ENCODE measurements around the gene STARD7.

The STARD7 gene

DNA sequence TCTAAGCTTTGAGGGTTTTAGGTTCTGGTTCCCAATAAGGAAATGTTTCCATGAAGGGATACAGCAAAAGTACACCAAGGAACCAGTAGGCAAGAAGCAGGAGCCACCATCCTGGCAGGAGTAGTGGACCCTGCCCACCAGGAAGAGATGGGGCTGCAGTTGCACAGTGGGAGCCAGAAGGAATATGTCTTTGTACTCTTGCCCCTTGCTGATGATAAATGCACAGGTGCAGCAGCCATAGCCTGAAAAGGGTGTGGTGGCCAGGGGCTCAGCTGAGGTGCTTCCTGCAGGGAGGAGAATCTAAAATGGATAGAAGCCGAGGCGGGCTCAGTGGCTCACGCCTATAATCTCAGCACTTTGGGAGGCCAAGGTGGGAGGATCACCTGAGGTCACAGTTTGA is 29.6 kb upstream of the STARD7 start:
- Histone ChIP-seq H3K27ac (ENCODE audit: low read depth, low read length) (no peak overlapping the region), H3K36me3 (ENCODE audit: control insufficient read depth, low read length) (no peaks in the 10 kb centered on the region), H4K20me1 (ENCODE audit: control insufficient read depth, insufficient read depth, low read depth, low read length) (no peaks in the 10 kb centered on the region), H3K79me2 (ENCODE audit: control insufficient read depth, low read length) (peaks cover 12% of the 10 kb centered on the region), H3K9me3 (ENCODE audit: control insufficient read depth, insufficient read depth, low read length) (no peaks in the 10 kb centered on the region), H3K27me3 (ENCODE audit: control insufficient read depth, low read length) (no peaks in the 10 kb centered on the region), H3F3A (ENCODE audit: control insufficient read depth, insufficient read depth) (peaks cover 21% of the 10 kb centered on the region), H3K4me1 (ENCODE audit: control insufficient read depth, low read length) (peaks cover 68% of the 10 kb centered on the region), H3K4me3 (ENCODE audit: low read length) (no peak overlapping the region), H3K9me2 (replicated peaks; ENCODE audit: control insufficient read depth, low read length) (no peaks in the 10 kb centered on the region), H3K4me2 (ENCODE audit: low read length) (no peak overlapping the region)
- TF ChIP-seq EZH2phosphoT487 (IDR thresholded peaks at IDR 0.05; ENCODE audit: borderline replicate concordance, low read length): no peak
- TF ChIP-seq, protein P1, sequence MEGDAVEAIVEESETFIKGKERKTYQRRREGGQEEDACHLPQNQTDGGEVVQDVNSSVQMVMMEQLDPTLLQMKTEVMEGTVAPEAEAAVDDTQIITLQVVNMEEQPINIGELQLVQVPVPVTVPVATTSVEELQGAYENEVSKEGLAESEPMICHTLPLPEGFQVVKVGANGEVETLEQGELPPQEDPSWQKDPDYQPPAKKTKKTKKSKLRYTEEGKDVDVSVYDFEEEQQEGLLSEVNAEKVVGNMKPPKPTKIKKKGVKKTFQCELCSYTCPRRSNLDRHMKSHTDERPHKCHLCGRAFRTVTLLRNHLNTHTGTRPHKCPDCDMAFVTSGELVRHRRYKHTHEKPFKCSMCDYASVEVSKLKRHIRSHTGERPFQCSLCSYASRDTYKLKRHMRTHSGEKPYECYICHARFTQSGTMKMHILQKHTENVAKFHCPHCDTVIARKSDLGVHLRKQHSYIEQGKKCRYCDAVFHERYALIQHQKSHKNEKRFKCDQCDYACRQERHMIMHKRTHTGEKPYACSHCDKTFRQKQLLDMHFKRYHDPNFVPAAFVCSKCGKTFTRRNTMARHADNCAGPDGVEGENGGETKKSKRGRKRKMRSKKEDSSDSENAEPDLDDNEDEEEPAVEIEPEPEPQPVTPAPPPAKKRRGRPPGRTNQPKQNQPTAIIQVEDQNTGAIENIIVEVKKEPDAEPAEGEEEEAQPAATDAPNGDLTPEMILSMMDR (IDR thresholded peaks at IDR 0.05; ENCODE audit: low read depth, low read length, poor library complexity, severe bottlenecking): no peak

DNA sequence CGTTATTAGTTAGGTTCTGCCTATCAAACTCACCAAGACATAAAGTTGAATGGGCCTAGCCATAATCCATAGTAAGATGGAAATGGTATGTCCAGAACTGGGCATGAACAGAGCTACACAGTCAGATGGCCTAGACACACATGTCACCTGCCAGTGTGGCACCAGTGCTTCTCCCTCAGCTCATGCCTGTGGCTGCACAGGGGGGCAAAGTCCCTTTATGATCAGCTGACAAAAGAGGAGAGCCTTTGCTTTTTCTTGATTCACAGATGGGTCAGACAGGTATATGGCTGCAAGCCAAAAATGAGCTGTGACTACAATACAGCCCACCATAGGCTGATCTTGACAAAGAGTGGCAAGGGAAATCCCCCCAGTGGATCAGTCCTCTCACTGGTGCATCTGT is 28.3 kb upstream of the STARD7 start:
- Histone ChIP-seq H3K27ac (ENCODE audit: low read depth, low read length) (no peak overlapping the region), H3K79me2 (ENCODE audit: control insufficient read depth, low read length) (peaks cover 12% of the 10 kb centered on the region), H3F3A (ENCODE audit: control insufficient read depth, insufficient read depth) (peaks cover 16% of the 10 kb centered on the region), H3K4me1 (ENCODE audit: control insufficient read depth, low read length) (peaks cover 64% of the 10 kb centered on the region), H3K36me3 (ENCODE audit: control insufficient read depth, low read length) (no peaks in the 10 kb centered on the region), H3K4me3 (ENCODE audit: low read length) (no peak overlapping the region), H4K20me1 (ENCODE audit: control insufficient read depth, insufficient read depth, low read depth, low read length) (no peaks in the 10 kb centered on the region), H3K4me2 (ENCODE audit: low read length) (no peak overlapping the region), H3K9me2 (replicated peaks; ENCODE audit: control insufficient read depth, low read length) (no peaks in the 10 kb centered on the region), H3K27me3 (ENCODE audit: control insufficient read depth, low read length) (no peaks in the 10 kb centered on the region), H3K9me3 (ENCODE audit: control insufficient read depth, insufficient read depth, low read length) (no peaks in the 10 kb centered on the region)
- TF ChIP-seq EZH2phosphoT487 (IDR thresholded peaks at IDR 0.05; ENCODE audit: borderline replicate concordance, low read length): no peak
- TF ChIP-seq, protein P1 (IDR thresholded peaks at IDR 0.05; ENCODE audit: low read depth, low read length, poor library complexity, severe bottlenecking): no peak

DNA sequence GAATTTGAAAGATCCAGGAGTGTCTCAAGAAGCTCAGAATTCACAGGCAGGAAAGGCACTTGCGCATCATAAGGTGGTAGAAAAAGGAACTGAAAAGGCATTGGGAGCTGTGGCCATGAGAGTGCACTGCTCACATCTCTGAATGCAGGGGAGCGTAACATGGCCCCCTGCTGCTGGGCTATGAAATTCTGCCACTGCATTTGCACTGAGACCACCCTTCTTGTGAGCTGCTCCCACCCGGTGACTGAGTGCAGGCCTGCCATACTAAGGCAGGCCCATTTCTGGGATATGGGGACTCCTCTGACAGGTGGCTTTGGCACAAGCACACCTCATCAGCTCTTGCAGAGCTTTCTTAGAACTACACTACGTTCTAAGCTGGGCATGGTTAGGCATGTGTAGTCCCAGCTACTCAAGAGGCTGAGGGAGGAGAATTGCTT is 25.3 kb upstream of the STARD7 start:
- Histone ChIP-seq H4K20me1 (ENCODE audit: control insufficient read depth, insufficient read depth, low read depth, low read length) (no peaks in the 10 kb centered on the region), H3K4me1 (ENCODE audit: control insufficient read depth, low read length) (peaks cover 43% of the 10 kb centered on the region), H3K4me2 (ENCODE audit: low read length) (peak overlapping the region; percentile 75), H3K27me3 (ENCODE audit: control insufficient read depth, low read length) (no peaks in the 10 kb centered on the region), H3K79me2 (ENCODE audit: control insufficient read depth, low read length) (peaks cover 14% of the 10 kb centered on the region), H3K27ac (ENCODE audit: low read depth, low read length) (peak overlapping the region; percentile 56), H3K9me2 (replicated peaks; ENCODE audit: control insufficient read depth, low read length) (no peaks in the 10 kb centered on the region), H3K9me3 (ENCODE audit: control insufficient read depth, insufficient read depth, low read length) (no peaks in the 10 kb centered on the region), H3F3A (ENCODE audit: control insufficient read depth, insufficient read depth) (0 out of 2 replicates have a peak, but pooled peaks cover 3% of the 10 kb centered on the region), H3K36me3 (ENCODE audit: control insufficient read depth, low read length) (no peaks in the 10 kb centered on the region), H3K4me3 (ENCODE audit: low read length) (peak overlapping the region; percentile 53)
- TF ChIP-seq EZH2phosphoT487 (IDR thresholded peaks at IDR 0.05; ENCODE audit: borderline replicate concordance, low read length): no peak
- TF ChIP-seq, protein P1 (IDR thresholded peaks at IDR 0.05; ENCODE audit: low read depth, low read length, poor library complexity, severe bottlenecking): peak; percentile 63
